T-helper 2 cell treated with Interferon-gamma antibody and Interleukin-4, amounts not matched to agents 5 μg/mL and 100 μg/mL, for 36 hours (primary cell): ENCODE data around the gene EDRF1.

Experiments used
- DNase-seq: peaks from one replicate; pipeline ENCODE4 v3.0.0; 2021; ENCODE audit warnings: low spot score
- H3K27ac Mint-ChIP-seq: one replicate; pipeline ENCODE4 v1.8.0; 2021; ENCODE audit warnings: mild to moderate bottlenecking, mixed read lengths
- H3K27me3 Mint-ChIP-seq: one replicate; pipeline ENCODE4 v1.8.0; 2021; ENCODE audit warnings: low read depth, mixed read lengths
- H3K36me3 Mint-ChIP-seq: one replicate; pipeline ENCODE4 v1.8.0; 2021; ENCODE audit warnings: low read depth, mixed read lengths
- H3K4me1 Mint-ChIP-seq: one replicate; pipeline ENCODE4 v1.8.0; 2021; ENCODE audit warnings: low read depth, mixed read lengths
- H3K4me3 Mint-ChIP-seq: one replicate; pipeline ENCODE4 v1.8.0; 2022; ENCODE audit warnings: mild to moderate bottlenecking, moderate library complexity, mixed read lengths
- H3K9me3 Mint-ChIP-seq: one replicate; pipeline ENCODE4 v1.8.0; 2021; ENCODE audit warnings: mixed read lengths

EDRF1 gene

DNA sequence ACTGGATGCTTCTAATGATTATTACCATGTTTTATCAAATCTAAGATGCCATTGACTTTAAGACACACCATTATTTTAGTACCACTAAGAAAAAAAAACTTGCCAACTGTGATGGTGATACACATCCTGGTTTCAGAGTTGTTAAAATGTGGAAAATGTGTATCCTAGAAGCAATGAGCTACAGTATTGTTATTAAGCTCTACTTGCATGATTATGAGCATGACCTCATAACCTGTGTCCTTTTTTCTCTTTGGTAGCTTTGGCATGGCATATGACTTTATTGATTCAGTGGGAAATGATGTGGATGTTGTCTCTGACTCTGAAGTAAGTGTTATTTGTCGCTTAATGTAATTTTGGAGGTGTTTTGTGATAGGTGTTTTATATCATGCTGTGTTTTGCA, 3.3 kb downstream of the EDRF1 start:
- peaks cover 19% of the 10 kb centered on the region for H3K4me1 Mint-ChIP-seq
- no peak for DNase-seq
- peaks cover 49% of the 10 kb centered on the region for H3K36me3 Mint-ChIP-seq
- no peaks in the 10 kb centered on the region for H3K27me3 Mint-ChIP-seq
- no peak overlapping the region for H3K4me3 Mint-ChIP-seq
- no peaks in the 10 kb centered on the region for H3K9me3 Mint-ChIP-seq
- H3K27ac Mint-ChIP-seq: no peak overlapping the region

GRCh38 chr10:125726914-125727313, 7.4 kb downstream of the EDRF1 start:
- Mint-ChIP-seq H3K4me1 (peaks cover 8% of the 10 kb centered on the region), H3K4me3 (no peak overlapping the region), H3K27ac (no peak overlapping the region), H3K9me3 (no peaks in the 10 kb centered on the region), H3K27me3 (no peaks in the 10 kb centered on the region), H3K36me3 (peaks cover 56% of the 10 kb centered on the region)
- no peak for DNase-seq

DNA sequence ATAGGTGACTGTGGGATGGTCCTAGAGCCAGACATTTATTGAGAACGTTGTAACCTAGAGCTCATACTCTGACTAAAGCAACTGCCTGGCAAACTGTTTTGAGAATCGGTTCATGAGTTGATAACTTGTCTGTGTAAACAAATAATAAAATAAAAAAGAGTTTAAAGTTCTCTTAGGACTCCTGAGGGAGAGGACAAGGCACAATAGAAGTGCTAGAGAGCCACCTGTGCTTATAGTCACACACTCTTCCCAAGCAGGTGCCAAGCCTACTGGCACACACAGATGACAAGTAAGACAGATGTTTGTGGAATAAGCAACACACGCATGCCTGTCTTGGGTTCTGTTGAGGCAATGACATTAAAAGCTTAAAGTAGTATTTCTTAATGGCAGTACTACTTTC, 7.9 kb downstream of the EDRF1 start:
- Mint-ChIP-seq H3K9me3 (no peaks in the 10 kb centered on the region), H3K4me1 (peaks cover 6% of the 10 kb centered on the region), H3K27me3 (no peaks in the 10 kb centered on the region), H3K27ac (no peak overlapping the region), H3K36me3 (peaks cover 59% of the 10 kb centered on the region), H3K4me3 (no peak overlapping the region)
- no peak for DNase-seq

GRCh38 chr10:125734148-125734547, 14.6 kb downstream of the EDRF1 start:
- Mint-ChIP-seq H3K9me3 (no peaks in the 10 kb centered on the region), H3K36me3 (peaks cover 65% of the 10 kb centered on the region), H3K4me3 (no peak overlapping the region), H3K27me3 (no peaks in the 10 kb centered on the region), H3K27ac (no peak overlapping the region), H3K4me1 (no peaks in the 10 kb centered on the region)
- DNase-seq: no peak

- no peak for DNase-seq
- Mint-ChIP-seq H3K4me3 (no peak overlapping the region), H3K4me1 (no peaks in the 10 kb centered on the region), H3K36me3 (peaks cover 65% of the 10 kb centered on the region), H3K9me3 (no peaks in the 10 kb centered on the region), H3K27ac (no peak overlapping the region), H3K27me3 (no peaks in the 10 kb centered on the region)
These were observed 15.3 kb downstream of the EDRF1 start for GRCh38 chr10:125734823-125735222.

DNA sequence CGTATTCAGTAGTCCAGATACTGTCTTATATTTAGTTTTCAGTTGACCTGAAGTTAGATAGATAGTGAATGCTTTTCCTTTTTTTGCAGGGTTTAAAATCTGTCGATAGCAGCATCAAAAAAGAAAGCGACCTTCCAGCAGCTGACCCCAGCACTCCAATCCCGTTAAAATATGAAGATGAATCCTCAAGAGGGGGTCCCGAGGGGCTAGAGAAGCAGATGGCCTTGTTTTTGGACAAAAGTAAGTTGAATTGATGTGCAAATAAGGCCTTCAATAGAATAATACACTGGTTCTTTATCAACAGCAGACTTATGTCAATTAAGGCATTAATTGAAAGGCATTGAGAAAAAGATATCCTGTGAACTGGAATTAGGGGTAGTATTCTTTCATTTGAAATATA, 18.7 kb downstream of the EDRF1 start:
- no peak for DNase-seq
- peaks cover 67% of the 10 kb centered on the region for H3K36me3 Mint-ChIP-seq
- H3K4me3 Mint-ChIP-seq: no peak overlapping the region
- H3K9me3 Mint-ChIP-seq: no peaks in the 10 kb centered on the region
- H3K27me3 Mint-ChIP-seq: no peaks in the 10 kb centered on the region
- no peaks in the 10 kb centered on the region for H3K4me1 Mint-ChIP-seq
- no peak overlapping the region for H3K27ac Mint-ChIP-seq

- peaks cover 1% of the 10 kb centered on the region for H3K4me1 Mint-ChIP-seq
- H3K36me3 Mint-ChIP-seq: peaks cover 72% of the 10 kb centered on the region
- H3K4me3 Mint-ChIP-seq: no peak overlapping the region
- no peaks in the 10 kb centered on the region for H3K27me3 Mint-ChIP-seq
- DNase-seq: no peak
- no peaks in the 10 kb centered on the region for H3K9me3 Mint-ChIP-seq
- H3K27ac Mint-ChIP-seq: no peak overlapping the region
These were observed 20.6 kb downstream of the EDRF1 start for GRCh38 chr10:125739994-125740679.

- no peak overlapping the region for H3K27ac Mint-ChIP-seq
- H3K27me3 Mint-ChIP-seq: no peaks in the 10 kb centered on the region
- peaks cover 69% of the 10 kb centered on the region for H3K36me3 Mint-ChIP-seq
- peaks cover 6% of the 10 kb centered on the region for H3K4me1 Mint-ChIP-seq
- DNase-seq: no peak
- no peaks in the 10 kb centered on the region for H3K9me3 Mint-ChIP-seq
- no peak overlapping the region for H3K4me3 Mint-ChIP-seq
These were observed 23.0 kb downstream of the EDRF1 start for GRCh38 chr10:125742465-125742864.

- no peak overlapping the region for H3K4me3 Mint-ChIP-seq
- peaks cover 67% of the 10 kb centered on the region for H3K36me3 Mint-ChIP-seq
- no peak for DNase-seq
- H3K4me1 Mint-ChIP-seq: peaks cover 6% of the 10 kb centered on the region
- H3K9me3 Mint-ChIP-seq: no peaks in the 10 kb centered on the region
- no peaks in the 10 kb centered on the region for H3K27me3 Mint-ChIP-seq
- no peak overlapping the region for H3K27ac Mint-ChIP-seq
These were observed 25.4 kb downstream of the EDRF1 start for GRCh38 chr10:125744909-125745308.

- no peak overlapping the region for H3K4me3 Mint-ChIP-seq
- no peaks in the 10 kb centered on the region for H3K9me3 Mint-ChIP-seq
- H3K4me1 Mint-ChIP-seq: peaks cover 6% of the 10 kb centered on the region
- H3K36me3 Mint-ChIP-seq: peaks cover 66% of the 10 kb centered on the region
- no peaks in the 10 kb centered on the region for H3K27me3 Mint-ChIP-seq
- no peak overlapping the region for H3K27ac Mint-ChIP-seq
- DNase-seq: no peak
These were observed 27.9 kb downstream of the EDRF1 start for GRCh38 chr10:125747417-125747816.

- Mint-ChIP-seq H3K4me1 (peaks cover 4% of the 10 kb centered on the region), H3K36me3 (peaks cover 54% of the 10 kb centered on the region), H3K27ac (no peak overlapping the region), H3K9me3 (no peaks in the 10 kb centered on the region), H3K4me3 (no peak overlapping the region), H3K27me3 (no peaks in the 10 kb centered on the region)
- no peak for DNase-seq
These were observed 36.7 kb downstream of the EDRF1 start for GRCh38 chr10:125756196-125756595.

DNA sequence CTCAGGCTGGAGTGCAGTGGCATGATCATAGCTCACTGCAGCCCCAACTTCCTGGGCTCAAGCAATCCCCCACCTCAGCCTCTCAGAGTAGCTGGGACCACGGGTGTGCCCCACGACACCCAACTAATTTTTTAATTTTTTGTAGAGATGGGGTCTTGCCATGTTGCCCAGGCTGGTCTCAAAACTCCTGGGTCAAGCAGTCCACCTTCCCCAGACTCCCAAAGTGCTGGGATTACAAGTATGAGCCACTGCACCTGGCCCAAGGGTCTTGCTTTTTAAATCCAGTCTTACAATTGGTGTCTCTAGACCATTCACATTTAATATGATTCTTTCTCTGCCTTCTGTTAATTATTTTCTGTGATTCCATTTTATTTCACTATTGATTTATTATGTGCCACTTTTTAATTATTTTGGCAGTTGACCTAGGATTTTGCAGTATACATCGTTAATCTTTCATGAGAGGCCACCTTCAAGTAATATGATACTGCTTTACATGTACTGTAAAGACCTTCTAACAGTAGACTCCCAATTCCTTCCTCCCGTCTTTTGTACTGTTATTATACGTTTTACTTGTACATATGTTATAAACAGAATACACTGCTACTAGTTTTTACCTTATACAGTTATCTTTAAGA, 37.5 kb downstream of the EDRF1 start:
- Mint-ChIP-seq H3K27ac (no peak overlapping the region), H3K27me3 (no peaks in the 10 kb centered on the region), H3K36me3 (peaks cover 56% of the 10 kb centered on the region), H3K4me1 (peaks cover 4% of the 10 kb centered on the region), H3K4me3 (no peak overlapping the region), H3K9me3 (no peaks in the 10 kb centered on the region)
- DNase-seq: no peak

DNA sequence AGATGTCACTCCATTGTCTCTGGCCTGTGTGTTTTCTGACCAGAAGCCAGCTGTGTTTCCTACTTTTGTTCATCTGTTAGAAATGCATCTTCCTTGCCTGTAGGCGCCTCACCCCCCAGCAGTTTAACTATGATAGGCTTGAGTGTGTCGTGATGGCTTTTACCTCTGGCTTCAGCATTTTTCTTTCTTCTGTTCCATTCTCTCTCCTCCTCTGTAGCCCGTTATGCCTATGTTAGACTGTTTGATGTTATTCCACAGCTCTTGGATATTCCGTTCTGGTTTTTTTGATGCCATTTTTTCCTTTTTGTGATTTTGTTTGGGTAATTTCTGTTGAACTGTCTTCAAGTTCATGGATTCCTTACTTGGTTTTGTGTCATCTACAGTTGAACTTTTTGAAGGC, 38.2 kb downstream of the EDRF1 start:
- peaks cover 4% of the 10 kb centered on the region for H3K4me1 Mint-ChIP-seq
- peaks cover 58% of the 10 kb centered on the region for H3K36me3 Mint-ChIP-seq
- no peaks in the 10 kb centered on the region for H3K9me3 Mint-ChIP-seq
- H3K27me3 Mint-ChIP-seq: no peaks in the 10 kb centered on the region
- H3K27ac Mint-ChIP-seq: no peak overlapping the region
- DNase-seq: no peak
- no peak overlapping the region for H3K4me3 Mint-ChIP-seq

DNA sequence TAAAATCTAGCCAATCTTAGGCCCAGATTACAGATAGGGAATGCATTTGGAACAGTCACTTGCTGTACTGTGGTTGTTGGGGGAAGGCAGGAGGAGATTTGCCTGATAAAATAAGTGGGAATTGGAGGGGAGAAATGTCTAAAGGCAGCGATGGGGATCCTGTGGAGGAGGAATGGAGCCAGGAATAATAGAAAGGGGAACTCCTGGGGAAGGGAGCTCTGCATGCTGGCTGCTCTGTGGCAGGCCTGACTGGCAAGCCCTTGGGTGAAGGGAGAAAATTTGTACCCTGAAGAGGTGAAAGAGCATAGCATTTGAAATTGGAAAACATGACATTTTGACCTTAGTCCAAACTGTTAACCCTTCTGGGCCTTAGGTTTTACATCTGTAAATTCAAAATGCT, 42.5 kb downstream of the EDRF1 start:
- Mint-ChIP-seq H3K9me3 (no peaks in the 10 kb centered on the region), H3K27ac (no peak overlapping the region), H3K4me3 (no peak overlapping the region), H3K4me1 (no peaks in the 10 kb centered on the region), H3K36me3 (peaks cover 54% of the 10 kb centered on the region), H3K27me3 (no peaks in the 10 kb centered on the region)
- DNase-seq: no peak
